ENCODE measurements around the gene DDRGK1.

The DDRGK1 gene

GRCh38 chr20:3229798-3230197 is 25.3 kb upstream of the DDRGK1 start:
- TF ChIP-seq CTCF (IDR thresholded peaks at IDR 0.05; ENCODE audit: low read length, missing control alignments), result no peak
- DNase-seq (ENCODE audit: low read depth), result no peak
- H3K4me3 ChIP-seq (replicated peaks; ENCODE audit: low read depth, low read length), result no peak overlapping the region

GRCh38 chr20:3229158-3229557 is 24.7 kb upstream of the DDRGK1 start:
- DNase-seq (ENCODE audit: low read depth), result no peak
- no peak overlapping the region for H3K4me3 ChIP-seq (replicated peaks; ENCODE audit: low read depth, low read length)
- no peak for TF ChIP-seq CTCF (IDR thresholded peaks at IDR 0.05; ENCODE audit: low read length, missing control alignments)

- no peak for TF ChIP-seq CTCF (IDR thresholded peaks at IDR 0.05; ENCODE audit: low read length, missing control alignments)
- DNase-seq (ENCODE audit: low read depth), result no peak
- no peak overlapping the region for H3K4me3 ChIP-seq (replicated peaks; ENCODE audit: low read depth, low read length)
Observed at GRCh38 chr20:3228750-3229032, 24.2 kb upstream of the DDRGK1 start.

GRCh38 chr20:3227936-3228749 is 23.7 kb upstream of the DDRGK1 start:
- no peak overlapping the region for H3K4me3 ChIP-seq (replicated peaks; ENCODE audit: low read depth, low read length)
- no peak for DNase-seq (ENCODE audit: low read depth)
- TF ChIP-seq CTCF (IDR thresholded peaks at IDR 0.05; ENCODE audit: low read length, missing control alignments), result no peak

GRCh38 chr20:3227506-3227905 is 23.0 kb upstream of the DDRGK1 start:
- DNase-seq (ENCODE audit: low read depth), result no peak
- no peak overlapping the region for H3K4me3 ChIP-seq (replicated peaks; ENCODE audit: low read depth, low read length)
- no peak for TF ChIP-seq CTCF (IDR thresholded peaks at IDR 0.05; ENCODE audit: low read length, missing control alignments)

GRCh38 chr20:3226864-3227263 is 22.4 kb upstream of the DDRGK1 start:
- TF ChIP-seq CTCF (IDR thresholded peaks at IDR 0.05; ENCODE audit: low read length, missing control alignments), result no peak
- H3K4me3 ChIP-seq (replicated peaks; ENCODE audit: low read depth, low read length), result no peak overlapping the region

GRCh38 chr20:3226093-3226492 is 21.6 kb upstream of the DDRGK1 start:
- TF ChIP-seq CTCF (IDR thresholded peaks at IDR 0.05; ENCODE audit: low read length, missing control alignments), result no peak

More at GRCh38 chr20:3226864-3227263, 22.4 kb upstream of the DDRGK1 start:
- no peak for DNase-seq (ENCODE audit: low read depth)

More at GRCh38 chr20:3226093-3226492, 21.6 kb upstream of the DDRGK1 start:
- DNase-seq (ENCODE audit: low read depth), result no peak
- H3K4me3 ChIP-seq (replicated peaks; ENCODE audit: low read depth, low read length), result no peak overlapping the region
